ENCODE results near the gene TBL3. TPM values are rescaled to one million over a fixed set of nuclear protein-coding genes. Genes with fewer than 3 reads are reported as not detected.

Gene TBL3
- total and polyA plus RNA-seq, 4 donors: 12.5 to 24.3 (median 14.2) TPM

- Histone ChIP-seq H3K9me3 (ENCODE audit: control insufficient read depth in 4 of 4, low read length in 3 of 4) (no peaks in the 10 kb centered on the region), H3K4me1 (ENCODE audit: control insufficient read depth in 4 of 4, insufficient read depth in 4 of 4, low read length in 3 of 4) (peaks cover 4 to 35% (median 24%) of the 10 kb centered on the region in 4 donors), H3K27ac (ENCODE audit: low read depth in 1 of 2, low read length in 2 of 2) (no peak overlapping the region), H3K4me3 (ENCODE audit: low read depth in 1 of 3, low read length in 3 of 3) (no peak overlapping the region), H3K27me3 (ENCODE audit: control insufficient read depth in 4 of 4, insufficient read depth in 4 of 4, low read length in 3 of 4) (no peaks in the 10 kb centered on the region), H3K9ac (ENCODE audit: low read depth in 1 of 2, low read length in 2 of 2) (no peak overlapping the region), H3K36me3 (ENCODE audit: control insufficient read depth in 4 of 4, insufficient read depth in 3 of 4, low read depth in 1 of 4, low read length in 3 of 4) (peaks cover 0 to 4% (median 3%) of the 10 kb centered on the region in 4 donors)
- WGBS: 96% methylated on average over 21 of the region's 21 CpGs
- no peak for DNase-seq (ENCODE audit: low spot score)
- no peak for TF ChIP-seq EGR1 (IDR thresholded peaks at IDR 0.05; ENCODE audit: low read depth in 2 of 2)
- TF ChIP-seq HNF4G (IDR thresholded peaks at IDR 0.05): no peak
- no peak for TF ChIP-seq FOXA2 (IDR thresholded peaks at IDR 0.05)
- no peak for TF ChIP-seq SP1 (IDR thresholded peaks at IDR 0.05)
- TF ChIP-seq, protein P1, sequence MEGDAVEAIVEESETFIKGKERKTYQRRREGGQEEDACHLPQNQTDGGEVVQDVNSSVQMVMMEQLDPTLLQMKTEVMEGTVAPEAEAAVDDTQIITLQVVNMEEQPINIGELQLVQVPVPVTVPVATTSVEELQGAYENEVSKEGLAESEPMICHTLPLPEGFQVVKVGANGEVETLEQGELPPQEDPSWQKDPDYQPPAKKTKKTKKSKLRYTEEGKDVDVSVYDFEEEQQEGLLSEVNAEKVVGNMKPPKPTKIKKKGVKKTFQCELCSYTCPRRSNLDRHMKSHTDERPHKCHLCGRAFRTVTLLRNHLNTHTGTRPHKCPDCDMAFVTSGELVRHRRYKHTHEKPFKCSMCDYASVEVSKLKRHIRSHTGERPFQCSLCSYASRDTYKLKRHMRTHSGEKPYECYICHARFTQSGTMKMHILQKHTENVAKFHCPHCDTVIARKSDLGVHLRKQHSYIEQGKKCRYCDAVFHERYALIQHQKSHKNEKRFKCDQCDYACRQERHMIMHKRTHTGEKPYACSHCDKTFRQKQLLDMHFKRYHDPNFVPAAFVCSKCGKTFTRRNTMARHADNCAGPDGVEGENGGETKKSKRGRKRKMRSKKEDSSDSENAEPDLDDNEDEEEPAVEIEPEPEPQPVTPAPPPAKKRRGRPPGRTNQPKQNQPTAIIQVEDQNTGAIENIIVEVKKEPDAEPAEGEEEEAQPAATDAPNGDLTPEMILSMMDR (IDR thresholded peaks at IDR 0.05; ENCODE audit: low read depth, low read length, missing input control): no peak
- no peak for TF ChIP-seq RAD21 (IDR thresholded peaks at IDR 0.05)
- no peak for TF ChIP-seq ZBTB33 (IDR thresholded peaks at IDR 0.05)
- no peak for TF ChIP-seq GABPA (IDR thresholded peaks at IDR 0.05 in 1 of 2, conservative IDR thresholded peaks at IDR 0.05 in 1 of 2)
- TF ChIP-seq, protein P2, sequence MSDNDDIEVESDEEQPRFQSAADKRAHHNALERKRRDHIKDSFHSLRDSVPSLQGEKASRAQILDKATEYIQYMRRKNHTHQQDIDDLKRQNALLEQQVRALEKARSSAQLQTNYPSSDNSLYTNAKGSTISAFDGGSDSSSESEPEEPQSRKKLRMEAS (IDR thresholded peaks at IDR 0.05): no peak
- TF ChIP-seq TAF1 (conservative IDR thresholded peaks at IDR 0.05): no peak
- TF ChIP-seq, protein P3, sequence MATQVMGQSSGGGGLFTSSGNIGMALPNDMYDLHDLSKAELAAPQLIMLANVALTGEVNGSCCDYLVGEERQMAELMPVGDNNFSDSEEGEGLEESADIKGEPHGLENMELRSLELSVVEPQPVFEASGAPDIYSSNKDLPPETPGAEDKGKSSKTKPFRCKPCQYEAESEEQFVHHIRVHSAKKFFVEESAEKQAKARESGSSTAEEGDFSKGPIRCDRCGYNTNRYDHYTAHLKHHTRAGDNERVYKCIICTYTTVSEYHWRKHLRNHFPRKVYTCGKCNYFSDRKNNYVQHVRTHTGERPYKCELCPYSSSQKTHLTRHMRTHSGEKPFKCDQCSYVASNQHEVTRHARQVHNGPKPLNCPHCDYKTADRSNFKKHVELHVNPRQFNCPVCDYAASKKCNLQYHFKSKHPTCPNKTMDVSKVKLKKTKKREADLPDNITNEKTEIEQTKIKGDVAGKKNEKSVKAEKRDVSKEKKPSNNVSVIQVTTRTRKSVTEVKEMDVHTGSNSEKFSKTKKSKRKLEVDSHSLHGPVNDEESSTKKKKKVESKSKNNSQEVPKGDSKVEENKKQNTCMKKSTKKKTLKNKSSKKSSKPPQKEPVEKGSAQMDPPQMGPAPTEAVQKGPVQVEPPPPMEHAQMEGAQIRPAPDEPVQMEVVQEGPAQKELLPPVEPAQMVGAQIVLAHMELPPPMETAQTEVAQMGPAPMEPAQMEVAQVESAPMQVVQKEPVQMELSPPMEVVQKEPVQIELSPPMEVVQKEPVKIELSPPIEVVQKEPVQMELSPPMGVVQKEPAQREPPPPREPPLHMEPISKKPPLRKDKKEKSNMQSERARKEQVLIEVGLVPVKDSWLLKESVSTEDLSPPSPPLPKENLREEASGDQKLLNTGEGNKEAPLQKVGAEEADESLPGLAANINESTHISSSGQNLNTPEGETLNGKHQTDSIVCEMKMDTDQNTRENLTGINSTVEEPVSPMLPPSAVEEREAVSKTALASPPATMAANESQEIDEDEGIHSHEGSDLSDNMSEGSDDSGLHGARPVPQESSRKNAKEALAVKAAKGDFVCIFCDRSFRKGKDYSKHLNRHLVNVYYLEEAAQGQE (IDR thresholded peaks at IDR 0.05): no peak
These were observed 27.1 kb upstream of the TBL3 start for GRCh38 chr16:1944612-1945199.

DNA sequence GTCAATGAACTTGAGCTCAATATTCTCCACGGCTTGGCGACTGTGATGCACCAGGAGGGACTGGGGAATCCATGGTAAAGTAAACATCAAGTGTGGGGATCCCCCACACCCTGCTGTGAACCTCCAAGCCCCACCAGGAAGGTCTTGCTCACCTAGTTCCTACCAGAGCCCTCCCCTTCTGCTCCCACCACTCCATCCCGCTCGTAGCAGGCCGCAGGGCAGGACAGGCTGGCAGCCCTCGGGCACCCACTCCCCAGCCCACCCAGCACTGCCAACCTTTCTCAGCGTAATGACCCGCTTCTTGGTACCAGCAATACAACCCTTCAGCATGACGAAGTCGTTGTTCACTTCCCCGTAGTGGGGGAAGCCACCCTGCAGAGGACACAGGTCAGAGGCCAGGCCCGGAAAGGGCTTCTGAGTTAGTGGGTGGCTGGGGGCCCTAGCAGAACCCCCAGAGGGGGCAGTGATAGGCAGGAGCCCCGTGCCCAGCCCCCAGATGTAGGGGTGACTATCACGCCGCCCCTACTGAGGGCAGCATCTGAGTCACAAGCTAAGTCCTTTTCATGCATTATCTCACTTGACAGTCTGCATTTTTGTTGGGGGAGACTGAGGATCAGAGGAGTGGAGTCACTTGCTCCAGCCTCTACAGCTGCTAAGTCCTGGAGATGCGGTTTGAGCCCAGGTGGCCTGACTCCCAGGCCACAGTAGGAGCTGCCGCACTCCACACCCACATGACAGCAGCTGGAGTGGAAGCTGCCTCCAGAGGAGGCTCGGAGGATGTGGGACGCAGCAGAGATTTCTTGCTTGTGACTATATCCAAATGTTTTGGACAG, 26.1 kb upstream of the TBL3 start:
- TF ChIP-seq EGR1 (IDR thresholded peaks at IDR 0.05; ENCODE audit: low read depth in 2 of 2): no peak
- TF ChIP-seq TAF1 (conservative IDR thresholded peaks at IDR 0.05): no peak
- TF ChIP-seq ZBTB33 (IDR thresholded peaks at IDR 0.05): no peak
- TF ChIP-seq, protein P2 (IDR thresholded peaks at IDR 0.05): no peak
- no peak for TF ChIP-seq FOXA1 (IDR thresholded peaks at IDR 0.05)
- no peak for TF ChIP-seq FOXA2 (IDR thresholded peaks at IDR 0.05)
- TF ChIP-seq YY1 (IDR thresholded peaks at IDR 0.05): no peak
- TF ChIP-seq HNF4G (IDR thresholded peaks at IDR 0.05): no peak
- TF ChIP-seq, protein P1 (IDR thresholded peaks at IDR 0.05; ENCODE audit: low read depth, low read length, missing input control): no peak
- H3K27ac ChIP-seq (ENCODE audit: low read depth in 1 of 2, low read length in 2 of 2): no peak overlapping the region
- no peaks in the 10 kb centered on the region for H3K27me3 ChIP-seq (ENCODE audit: control insufficient read depth in 4 of 4, insufficient read depth in 4 of 4, low read length in 3 of 4)
- 93% methylated on average over 19 of the region's 19 CpGs for WGBS
- no peaks in the 10 kb centered on the region for H3K36me3 ChIP-seq (ENCODE audit: control insufficient read depth in 4 of 4, insufficient read depth in 3 of 4, low read depth in 1 of 4, low read length in 3 of 4)
- DNase-seq (ENCODE audit: low spot score): no peak
- H3K4me3 ChIP-seq (ENCODE audit: low read depth in 1 of 3, low read length in 3 of 3): no peak overlapping the region
- no peak overlapping the region for H3K9ac ChIP-seq (ENCODE audit: low read depth in 1 of 2, low read length in 2 of 2)
- no peaks in the 10 kb centered on the region for H3K9me3 ChIP-seq (ENCODE audit: control insufficient read depth in 4 of 4, low read length in 3 of 4)
- H3K4me1 ChIP-seq (ENCODE audit: control insufficient read depth in 4 of 4, insufficient read depth in 4 of 4, low read length in 3 of 4): peaks cover 0 to 25% (median 13%) of the 10 kb centered on the region in 4 donors
